ENCODE results near the gene ATN1.

Gene ATN1

DNA sequence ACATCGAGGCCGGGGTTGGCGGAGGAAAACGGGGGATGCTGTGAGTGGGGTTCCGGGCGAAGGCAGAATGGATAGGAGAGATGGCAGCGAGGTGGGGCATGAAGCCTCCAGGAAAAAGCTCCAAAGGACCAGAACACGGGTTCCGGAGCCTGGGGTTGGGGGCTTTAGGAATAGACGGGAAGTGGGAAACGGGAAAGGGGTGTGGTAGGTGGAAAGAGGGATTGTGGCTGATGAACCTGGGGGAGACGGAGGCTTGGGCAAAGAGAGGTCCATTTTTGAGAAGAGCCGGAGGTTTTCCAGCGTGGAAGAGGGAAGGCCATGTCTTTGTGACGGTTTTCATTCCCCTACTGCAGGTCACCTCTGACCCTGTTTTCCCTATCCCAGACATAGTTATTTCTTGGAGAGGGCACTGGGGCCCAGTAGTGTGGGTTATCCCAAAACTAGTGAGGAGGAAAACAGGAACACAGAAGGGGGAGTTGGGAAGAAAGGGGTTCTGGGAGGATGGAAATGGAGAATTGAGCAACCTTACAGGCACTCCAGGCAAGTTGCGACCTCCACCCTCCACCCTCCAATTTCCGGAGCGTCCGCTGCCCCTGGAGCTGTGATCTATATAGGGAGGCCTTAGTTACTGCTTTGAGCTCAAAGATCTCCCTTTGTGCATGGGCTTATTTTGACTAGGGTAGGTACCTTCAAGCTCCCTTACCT, 1.1 kb downstream of the ATN1 start:
- DNase-seq: no peak

DNA sequence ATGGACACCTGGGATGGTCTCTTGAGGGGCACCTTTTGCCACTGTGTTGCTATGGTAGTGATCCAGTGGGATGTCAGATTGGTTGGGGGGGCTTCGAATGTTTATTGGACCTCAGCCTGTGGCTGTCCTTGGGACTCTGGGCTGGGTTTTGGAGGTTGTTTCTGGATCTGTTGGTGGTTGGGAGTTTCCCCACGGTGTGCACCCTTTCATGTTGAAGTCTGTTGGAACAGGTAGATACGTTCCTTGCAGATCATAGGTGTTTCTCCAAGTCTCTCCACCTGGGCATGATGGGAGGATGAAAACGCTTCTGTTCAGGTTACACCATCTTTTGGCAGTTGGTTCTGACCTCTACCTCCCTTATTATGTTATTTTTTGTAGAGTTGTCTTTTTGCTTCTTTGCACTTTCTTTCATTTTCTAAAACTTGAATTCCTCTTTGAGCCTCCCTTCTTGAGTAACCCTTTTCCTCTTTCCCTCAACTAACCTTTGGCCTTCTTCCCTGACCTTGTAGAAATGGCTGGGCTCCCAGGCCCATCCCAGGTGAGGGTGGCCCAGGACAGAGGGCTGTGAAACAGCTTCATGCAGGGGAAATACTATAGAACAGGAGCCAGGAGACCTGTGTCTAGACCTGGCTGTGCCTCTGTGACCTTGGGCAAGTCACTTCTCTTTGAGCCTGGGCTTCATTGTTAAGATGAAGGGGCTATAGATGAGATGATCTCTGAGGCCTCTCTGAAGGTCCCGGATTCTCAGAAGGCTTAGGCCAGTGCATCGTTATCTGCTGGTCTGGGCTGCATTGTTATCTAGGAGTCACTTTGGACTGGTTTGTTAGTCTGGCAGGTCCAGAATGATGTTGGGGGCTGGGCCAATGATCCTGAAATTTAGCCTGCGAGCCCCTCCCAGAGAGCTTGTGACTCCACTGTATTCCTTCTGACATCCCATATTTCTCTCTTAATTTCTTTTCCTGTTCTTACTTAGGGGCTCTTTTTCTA, 2.0 kb downstream of the ATN1 start:
- DNase-seq: no peak

DNA sequence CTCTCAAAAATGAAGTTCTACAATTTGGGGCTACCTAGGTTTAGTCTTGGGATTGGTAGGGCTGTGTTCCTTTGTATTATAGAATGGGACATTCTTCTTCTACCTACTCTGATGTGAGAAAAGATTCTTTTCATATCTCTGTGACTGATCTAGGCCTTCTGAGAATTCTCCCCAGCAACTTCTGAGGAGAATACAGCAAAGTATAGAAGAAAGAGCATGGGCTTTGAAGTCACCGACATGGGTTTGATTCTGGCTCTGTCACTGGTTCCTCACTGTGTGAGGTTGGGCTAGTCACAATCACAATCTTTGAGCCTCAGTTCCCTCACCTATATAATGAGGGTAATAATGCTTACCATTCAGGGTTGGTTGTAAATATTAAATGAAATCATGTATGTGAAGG, 5.0 kb downstream of the ATN1 start:
- no peak for DNase-seq

DNA sequence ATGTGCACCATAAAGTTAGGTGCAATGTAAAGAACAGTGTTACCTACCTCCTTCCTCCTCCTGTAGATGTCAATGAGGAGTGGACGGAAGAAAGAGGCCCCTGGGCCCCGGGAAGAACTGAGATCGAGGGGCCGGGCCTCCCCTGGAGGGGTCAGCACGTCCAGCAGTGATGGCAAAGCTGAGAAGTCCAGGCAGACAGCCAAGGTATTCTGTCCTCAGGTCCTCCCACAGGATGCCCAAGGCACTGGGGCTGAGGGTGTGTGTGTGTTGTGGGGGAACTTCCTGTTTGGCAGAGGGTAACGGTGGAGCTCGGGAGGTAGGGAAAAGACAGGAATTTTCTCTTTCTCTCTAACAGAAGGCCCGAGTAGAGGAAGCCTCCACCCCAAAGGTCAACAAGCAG, 6.4 kb downstream of the ATN1 start:
- DNase-seq: no peak

DNA sequence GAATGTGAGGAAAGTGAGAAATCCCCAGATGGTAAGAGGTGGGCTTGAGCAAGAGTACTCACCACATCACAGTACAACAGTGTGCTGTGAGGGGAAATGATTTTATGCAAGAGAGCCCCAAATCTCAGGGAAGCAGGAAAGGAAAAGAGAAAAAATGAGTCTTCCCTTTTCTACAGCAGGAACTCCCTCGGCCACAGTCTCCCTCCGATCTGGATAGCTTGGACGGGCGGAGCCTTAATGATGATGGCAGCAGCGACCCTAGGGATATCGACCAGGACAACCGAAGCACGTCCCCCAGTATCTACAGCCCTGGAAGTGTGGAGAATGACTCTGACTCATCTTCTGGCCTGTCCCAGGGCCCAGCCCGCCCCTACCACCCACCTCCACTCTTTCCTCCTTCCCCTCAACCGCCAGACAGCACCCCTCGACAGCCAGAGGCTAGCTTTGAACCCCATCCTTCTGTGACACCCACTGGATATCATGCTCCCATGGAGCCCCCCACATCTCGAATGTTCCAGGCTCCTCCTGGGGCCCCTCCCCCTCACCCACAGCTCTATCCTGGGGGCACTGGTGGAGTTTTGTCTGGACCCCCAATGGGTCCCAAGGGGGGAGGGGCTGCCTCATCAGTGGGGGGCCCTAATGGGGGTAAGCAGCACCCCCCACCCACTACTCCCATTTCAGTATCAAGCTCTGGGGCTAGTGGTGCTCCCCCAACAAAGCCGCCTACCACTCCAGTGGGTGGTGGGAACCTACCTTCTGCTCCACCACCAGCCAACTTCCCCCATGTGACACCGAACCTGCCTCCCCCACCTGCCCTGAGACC, 7.8 kb downstream of the ATN1 start:
- no peak for DNase-seq

DNA sequence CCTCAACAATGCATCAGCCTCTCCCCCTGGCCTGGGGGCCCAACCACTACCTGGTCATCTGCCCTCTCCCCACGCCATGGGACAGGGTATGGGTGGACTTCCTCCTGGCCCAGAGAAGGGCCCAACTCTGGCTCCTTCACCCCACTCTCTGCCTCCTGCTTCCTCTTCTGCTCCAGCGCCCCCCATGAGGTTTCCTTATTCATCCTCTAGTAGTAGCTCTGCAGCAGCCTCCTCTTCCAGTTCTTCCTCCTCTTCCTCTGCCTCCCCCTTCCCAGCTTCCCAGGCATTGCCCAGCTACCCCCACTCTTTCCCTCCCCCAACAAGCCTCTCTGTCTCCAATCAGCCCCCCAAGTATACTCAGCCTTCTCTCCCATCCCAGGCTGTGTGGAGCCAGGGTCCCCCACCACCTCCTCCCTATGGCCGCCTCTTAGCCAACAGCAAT, 8.5 kb downstream of the ATN1 start:
- DNase-seq: no peak

DNA sequence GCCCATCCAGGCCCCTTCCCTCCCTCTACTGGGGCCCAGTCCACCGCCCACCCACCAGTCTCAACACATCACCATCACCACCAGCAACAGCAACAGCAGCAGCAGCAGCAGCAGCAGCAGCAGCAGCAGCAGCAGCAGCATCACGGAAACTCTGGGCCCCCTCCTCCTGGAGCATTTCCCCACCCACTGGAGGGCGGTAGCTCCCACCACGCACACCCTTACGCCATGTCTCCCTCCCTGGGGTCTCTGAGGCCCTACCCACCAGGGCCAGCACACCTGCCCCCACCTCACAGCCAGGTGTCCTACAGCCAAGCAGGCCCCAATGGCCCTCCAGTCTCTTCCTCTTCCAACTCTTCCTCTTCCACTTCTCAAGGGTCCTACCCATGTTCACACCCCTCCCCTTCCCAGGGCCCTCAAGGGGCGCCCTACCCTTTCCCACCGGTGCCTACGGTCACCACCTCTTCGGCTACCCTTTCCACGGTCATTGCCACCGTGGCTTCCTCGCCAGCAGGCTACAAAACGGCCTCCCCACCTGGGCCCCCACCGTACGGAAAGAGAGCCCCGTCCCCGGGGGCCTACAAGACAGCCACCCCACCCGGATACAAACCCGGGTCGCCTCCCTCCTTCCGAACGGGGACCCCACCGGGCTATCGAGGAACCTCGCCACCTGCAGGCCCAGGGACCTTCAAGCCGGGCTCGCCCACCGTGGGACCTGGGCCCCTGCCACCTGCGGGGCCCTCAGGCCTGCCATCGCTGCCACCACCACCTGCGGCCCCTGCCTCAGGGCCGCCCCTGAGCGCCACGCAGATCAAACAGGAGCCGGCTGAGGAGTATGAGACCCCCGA, 9.1 kb downstream of the ATN1 start:
- DNase-seq: peak; percentile 52

DNA sequence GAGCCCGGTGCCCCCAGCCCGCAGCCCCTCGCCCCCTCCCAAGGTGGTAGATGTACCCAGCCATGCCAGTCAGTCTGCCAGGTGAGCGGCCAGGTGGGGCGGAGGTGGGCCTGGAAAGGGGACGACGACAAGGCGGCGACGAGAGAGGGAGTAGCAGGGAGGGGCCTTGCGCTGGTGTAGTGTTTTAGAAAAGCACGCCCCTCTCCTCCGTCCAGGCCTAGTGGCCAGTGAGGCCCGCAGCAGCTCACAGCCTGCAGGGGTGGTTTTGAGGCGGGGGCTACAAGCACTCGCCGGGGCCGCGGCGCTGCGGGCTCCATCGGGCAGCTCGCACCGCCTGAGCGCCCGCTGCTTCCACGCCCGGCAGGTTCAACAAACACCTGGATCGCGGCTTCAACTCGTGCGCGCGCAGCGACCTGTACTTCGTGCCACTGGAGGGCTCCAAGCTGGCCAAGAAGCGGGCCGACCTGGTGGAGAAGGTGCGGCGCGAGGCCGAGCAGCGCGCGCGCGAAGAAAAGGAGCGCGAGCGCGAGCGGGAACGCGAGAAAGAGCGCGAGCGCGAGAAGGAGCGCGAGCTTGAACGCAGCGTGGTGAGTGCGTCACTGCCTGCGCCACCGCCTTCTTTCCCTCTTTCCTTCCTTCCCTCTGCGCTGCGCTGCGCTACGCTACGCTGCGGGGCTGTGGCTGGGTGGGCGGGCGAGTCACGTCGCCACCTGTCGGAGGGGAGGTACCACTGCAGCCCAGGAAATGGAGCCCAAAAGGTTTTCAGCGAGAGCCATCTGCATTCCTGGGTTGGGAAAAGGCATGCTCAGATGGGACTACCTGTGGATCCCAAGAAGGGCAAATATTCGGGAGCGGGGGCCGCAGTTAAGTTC, 10.0 kb downstream of the ATN1 start:
- DNase-seq: peak; percentile 98

DNA sequence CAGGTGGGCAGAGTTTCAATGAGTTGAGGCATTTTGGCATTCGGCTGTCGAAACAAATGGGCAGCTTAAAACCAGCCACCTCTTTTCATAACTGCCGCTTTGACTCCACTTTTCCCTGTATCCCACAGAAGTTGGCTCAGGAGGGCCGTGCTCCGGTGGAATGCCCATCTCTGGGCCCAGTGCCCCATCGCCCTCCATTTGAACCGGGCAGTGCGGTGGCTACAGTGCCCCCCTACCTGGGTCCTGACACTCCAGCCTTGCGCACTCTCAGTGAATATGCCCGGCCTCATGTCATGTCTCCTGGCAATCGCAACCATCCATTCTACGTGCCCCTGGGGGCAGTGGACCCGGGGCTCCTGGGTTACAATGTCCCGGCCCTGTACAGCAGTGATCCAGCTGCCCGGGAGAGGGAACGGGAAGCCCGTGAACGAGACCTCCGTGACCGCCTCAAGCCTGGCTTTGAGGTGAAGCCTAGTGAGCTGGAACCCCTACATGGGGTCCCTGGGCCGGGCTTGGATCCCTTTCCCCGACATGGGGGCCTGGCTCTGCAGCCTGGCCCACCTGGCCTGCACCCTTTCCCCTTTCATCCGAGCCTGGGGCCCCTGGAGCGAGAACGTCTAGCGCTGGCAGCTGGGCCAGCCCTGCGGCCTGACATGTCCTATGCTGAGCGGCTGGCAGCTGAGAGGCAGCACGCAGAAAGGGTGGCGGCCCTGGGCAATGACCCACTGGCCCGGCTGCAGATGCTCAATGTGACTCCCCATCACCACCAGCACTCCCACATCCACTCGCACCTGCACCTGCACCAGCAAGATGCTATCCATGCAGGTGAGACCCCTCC, 10.8 kb downstream of the ATN1 start:
- DNase-seq: no peak

DNA sequence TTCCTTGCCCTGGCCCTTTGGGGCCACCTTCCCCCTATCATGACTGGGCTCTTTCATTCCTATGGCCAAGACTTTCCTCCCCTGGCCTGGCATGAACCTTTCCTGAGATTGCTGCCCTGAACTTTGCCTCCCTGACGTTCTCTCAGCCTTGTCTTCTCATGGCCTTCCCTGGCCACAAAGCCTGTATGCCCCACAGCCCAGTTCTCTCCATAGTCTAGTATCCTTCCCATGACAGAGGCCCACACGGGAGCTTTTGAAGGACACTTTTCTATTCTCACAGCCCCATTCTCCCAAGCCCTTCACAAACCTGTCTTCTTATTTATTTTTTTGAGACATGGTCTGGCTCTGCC, 11.4 kb downstream of the ATN1 start:
- DNase-seq: no peak

DNA sequence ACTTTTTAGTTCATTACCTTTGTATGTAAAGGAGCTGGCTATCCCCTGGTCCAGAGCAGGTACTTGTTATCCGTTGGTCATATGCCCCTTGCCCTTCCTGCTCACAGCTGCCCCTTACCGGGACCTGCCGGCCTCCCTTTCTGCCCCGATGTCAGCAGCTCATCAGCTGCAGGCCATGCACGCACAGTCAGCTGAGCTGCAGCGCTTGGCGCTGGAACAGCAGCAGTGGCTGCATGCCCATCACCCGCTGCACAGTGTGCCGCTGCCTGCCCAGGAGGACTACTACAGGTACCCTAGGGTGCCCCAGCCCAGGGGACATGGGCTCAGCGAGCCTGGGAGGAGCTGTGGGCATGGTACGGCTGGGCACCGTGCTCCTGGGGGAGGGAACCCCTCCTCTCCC, 13.5 kb downstream of the ATN1 start:
- DNase-seq: no peak

DNA sequence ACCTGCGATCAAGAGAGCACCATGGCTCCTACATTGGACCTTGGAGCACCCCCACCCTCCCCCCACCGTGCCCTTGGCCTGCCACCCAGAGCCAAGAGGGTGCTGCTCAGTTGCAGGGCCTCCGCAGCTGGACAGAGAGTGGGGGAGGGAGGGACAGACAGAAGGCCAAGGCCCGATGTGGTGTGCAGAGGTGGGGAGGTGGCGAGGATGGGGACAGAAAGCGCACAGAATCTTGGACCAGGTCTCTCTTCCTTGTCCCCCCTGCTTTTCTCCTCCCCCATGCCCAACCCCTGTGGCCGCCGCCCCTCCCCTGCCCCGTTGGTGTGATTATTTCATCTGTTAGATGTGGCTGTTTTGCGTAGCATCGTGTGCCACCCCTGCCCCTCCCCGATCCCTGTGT, 14.0 kb downstream of the ATN1 start:
- DNase-seq: no peak

DNA sequence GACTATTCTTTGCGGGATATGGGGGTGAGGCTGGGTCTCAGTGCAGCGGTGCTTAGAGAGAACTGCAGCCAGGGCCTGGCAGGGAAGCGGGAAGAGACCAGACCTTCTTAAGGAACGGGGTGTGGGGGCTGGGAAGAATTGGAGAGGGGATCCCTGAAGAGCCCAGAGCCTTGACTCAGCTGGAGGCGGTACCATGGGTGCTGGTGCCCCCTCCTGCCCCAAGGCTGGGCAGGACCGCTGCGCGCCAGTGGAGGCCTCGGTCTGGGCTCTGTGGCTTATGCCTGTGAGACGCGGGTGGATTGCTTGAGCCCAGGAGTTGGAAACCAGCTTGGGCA, 14.5 kb downstream of the ATN1 start:
- DNase-seq: no peak

DNA sequence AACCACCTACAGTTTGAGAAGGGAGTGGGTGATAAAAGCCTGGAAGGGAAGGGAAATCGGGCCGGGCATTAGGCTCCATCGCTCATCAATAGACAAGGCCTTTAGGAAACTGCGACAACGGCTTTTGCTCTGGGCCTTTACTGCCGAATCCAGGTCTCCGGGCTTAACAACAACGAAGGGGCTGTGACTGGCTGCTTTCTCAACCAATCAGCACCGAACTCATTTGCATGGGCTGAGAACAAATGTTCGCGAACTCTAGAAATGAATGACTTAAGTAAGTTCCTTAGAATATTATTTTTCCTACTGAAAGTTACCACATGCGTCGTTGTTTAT, 15.6 kb downstream of the ATN1 start:
- DNase-seq: no peak

DNA sequence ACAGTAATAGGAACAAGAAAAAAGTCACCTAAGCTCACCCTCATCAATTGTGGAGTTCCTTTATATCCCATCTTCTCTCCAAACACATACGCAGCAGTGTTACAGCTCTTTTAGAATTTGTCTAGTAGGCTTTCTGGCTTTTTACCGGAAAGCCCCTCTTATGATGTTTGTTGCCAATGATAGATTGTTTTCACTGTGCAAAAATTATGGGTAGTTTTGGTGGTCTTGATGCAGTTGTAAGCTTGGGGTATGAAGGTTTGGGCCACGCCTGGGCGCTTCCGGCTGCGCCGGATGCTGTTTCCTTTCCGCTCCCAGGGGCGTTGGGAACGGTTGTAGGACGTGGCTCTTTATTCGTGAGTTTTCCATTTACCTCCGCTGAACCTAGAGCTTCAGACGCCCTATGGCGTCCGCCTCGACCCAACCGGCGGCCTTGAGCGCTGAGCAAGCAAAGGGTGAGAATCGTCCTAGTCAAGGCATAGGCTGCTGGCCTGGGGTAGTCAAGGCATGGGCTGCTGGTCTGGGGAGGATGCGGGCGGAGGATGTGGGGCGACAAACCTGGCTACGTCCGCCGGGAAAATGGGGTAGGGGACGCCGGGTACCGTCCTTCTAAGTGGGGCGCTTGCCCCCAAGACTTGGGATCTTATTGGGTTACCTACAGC, 16.1 kb downstream of the ATN1 start, which contains the start of the genes C12orf57 and RNU7-1:
Gene C12orf57, plus strand, starts transcription at position 301 of the 659 bp plus-strand sequence. Its CDS starts 100 bp downstream, at position 401.
Gene RNU7-1, plus strand, starts transcription at position 95 of the 659 bp plus-strand sequence.
- peak; percentile 97 for DNase-seq

DNA sequence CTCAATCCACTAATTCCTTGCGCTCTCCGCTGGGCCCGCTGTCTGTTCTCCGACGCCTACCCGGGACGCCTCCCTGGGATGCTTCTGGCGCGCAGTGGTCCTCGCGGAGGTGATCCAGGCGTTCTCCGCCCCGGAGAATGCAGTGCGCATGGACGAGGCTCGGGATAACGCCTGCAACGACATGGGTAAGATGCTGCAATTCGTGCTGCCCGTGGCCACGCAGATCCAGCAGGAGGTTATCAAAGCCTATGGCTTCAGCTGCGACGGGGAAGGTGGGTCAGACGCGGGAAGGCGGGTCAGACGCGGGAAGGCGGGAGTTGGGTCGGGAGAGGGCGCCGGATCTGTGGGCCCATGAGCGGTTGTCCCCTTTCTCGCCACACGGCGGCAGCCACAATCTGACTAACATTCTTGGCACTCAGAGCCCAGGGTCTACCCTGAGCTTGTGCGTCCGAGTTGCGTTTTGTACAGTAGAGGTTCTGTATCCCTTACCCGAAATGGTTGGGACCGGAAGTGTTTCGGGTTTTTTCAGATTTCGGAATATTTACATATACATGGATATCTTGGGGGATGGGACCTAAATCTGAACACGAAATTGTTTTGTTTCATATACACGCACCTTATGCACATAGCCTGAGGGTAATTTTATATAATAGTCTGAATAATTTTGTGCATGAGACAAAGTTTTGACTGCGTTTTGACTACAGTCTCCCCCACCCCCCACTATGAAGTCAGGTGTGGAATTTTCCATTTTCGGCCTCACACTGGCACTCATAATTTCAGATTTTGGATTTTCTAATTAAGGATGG, 16.8 kb downstream of the ATN1 start:
- peak; percentile 98 for DNase-seq

DNA sequence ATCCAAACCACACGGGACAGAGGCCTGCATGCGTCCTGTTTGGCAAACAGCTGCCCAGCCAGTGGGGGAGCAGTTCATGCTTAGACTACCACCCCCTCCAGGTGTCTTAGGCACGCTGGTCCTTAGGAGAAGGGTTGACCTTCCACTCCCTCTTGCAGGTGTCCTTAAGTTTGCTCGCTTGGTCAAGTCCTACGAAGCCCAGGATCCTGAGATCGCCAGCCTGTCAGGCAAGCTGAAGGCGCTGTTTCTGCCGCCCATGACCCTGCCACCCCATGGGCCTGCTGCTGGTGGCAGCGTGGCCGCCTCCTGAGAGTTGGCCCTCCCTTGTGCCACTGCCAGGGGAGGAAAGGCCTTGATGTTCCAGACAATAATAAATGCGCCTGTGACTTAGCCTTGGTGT, 17.9 kb downstream of the ATN1 start:
- no peak for DNase-seq

DNA sequence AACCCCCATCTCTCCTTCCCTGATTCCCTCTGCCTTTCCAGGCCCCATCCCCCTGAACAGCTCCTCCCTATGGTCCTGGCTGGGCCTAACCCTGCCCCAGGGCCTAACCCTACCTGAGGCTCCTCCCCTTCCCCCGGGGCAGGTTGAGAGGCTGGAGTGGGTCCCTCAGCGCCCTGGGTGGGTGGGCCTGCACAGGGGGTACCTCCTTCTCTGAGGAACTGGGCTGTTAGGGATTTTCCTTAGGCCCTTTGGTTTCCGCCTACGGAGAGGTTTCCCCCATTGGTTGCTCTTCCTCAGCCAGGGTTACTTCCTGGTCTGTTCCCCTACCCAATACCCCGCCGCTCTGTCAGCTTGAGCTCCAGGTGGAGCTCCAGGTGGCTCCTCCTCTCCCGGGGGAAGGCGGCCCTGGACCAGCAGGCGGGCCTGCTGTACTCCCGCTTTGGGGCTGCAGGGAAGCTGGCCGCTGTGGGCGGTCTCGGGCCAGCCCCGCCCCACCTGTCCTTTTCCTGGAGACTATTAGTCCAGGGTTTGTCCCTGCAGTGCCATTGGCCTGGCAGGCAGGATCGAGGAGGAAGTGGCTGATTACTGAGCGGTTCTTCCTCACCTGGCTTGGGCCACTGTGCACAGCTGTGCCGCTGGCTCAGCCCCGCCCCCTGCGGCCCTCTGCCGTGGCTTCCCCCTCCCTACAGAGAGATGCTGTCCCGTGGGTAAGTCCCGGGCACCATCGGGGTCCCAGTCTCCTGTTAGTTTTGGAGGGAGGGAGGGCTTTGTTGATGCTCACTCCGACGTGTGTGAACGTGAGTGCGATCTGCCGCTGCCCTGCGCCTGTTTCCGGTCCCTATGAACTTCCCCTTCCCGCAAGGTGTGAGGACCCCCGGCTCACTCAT, 18.5 kb downstream of the ATN1 start:
- peak; percentile 53 for DNase-seq

All from eye (tissue), 1 donor.